ENCODE measurements around the gene NGFR. TPM values are rescaled to one million over a fixed set of nuclear protein-coding genes. Genes with fewer than 3 reads are reported as not detected.
A peak's percentile ranks its signal among the peaks of the same experiment; 100 is the strongest.

The NGFR gene
- total and polyA plus RNA-seq, 12 donors: 1.8 to 22.9 (median 4.7) TPM

DNA sequence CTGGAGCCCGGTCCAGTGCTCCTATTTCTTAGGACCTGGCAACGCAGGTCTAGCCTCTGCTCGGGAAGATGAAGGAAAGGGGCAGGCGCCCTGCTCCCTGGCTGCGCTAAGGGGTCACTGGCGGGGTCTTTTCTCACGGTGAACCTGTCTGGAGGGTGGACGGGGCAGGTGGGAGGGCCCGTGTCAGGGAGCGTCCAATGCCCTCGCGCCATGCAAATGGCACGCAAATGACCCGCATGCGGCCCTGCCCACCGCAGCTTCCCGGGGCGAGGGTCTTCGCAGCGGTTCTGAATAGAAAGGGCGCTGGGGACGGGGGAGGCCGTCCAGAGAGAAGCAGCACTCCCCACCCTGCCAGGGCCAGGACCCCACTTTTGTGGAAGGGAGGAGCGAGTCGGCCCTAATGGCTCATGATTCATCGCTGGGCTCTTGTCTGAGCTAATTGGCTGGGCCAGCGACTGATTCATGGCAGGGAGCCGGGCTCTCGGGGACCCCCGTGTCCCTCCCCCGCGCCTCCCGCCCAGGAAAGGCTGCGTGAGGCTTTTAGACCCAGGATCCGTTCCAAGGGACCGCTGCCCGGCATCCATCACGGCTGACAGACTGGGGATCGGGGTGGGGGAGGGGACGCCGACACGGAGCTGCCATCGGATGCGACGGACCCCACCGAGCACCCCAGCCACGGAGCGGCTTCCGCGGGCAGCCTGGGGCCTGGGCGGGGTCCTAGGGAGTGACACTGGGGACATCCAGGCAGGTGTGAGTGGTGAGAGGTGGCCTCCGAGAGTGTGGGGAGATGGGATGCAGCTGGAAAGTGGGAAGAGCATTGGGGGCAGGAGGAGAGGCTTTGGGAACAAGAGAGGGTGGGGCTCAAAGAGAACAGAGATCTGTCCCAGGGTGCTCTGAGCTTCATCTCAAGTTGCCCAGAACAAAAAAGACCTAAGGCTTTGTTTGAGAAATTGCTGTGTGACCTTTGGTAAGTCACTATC, 25.0 kb upstream of the NGFR start:
- peak in 1 of 2 donors; percentile 35 for DNase-seq
- peak overlapping the region in 9 of 10 donors; percentile 10 to 41 (median 30) for H3K4me3 ChIP-seq
- intact Hi-C loops (cut with DNase I): no loop called here
- H3K27me3 ChIP-seq: peaks cover 0 to 56% (median 35%) of the 10 kb centered on the region in 7 donors
- H3K27ac ChIP-seq: no peak overlapping the region
- peaks cover 0 to 6% (median 0%) of the 10 kb centered on the region in 11 donors for H3K9me3 ChIP-seq
- 7 to 13% methylated on average over 52 of the region's 52 CpGs for WGBS, 2 donors
- no peak for TF ChIP-seq CTCF (IDR thresholded peaks at IDR 0.05)
- H3K4me1 ChIP-seq: peaks cover 5 to 32% (median 27%) of the 10 kb centered on the region in 9 donors
- ATAC-seq: peak in 3 of 8 donors; percentile 8 to 26 (median 11)
- no peaks in the 10 kb centered on the region for H3K36me3 ChIP-seq

DNA sequence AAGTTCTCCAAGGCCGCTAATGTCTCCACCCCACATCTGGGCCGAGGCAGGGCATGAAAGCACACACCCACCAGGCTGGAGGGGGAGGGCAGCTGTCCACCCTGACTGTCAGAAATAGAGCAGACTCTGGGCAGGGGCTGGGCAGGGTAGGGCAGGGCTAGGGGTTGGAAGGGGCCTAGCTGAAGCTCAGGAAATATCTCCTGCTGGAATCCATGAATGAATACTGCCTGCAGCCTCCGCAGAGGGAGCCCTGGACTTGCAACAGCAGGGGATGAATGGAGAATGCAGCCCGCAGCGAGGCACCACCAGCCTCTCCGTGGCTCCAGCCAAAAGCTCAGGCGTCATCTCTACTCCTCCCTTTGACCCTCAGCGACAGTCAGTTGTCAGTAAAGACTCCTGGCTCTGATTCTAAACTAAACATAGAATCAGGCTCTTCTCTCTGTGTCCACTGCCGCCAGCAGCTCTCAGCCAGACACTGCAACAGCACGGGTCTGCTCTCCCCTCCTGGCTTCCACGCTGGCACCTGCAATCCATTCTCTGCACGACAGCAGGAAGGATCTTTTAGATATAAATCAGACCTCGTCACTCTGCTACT, 23.9 kb upstream of the NGFR start:
- DNase-seq (peak; percentile 43 to 46), ATAC-seq (peak; percentile 60 to 82 (median 78))
- TF ChIP-seq CTCF (IDR thresholded peaks at IDR 0.05): peak in 1 of 9 donors; percentile 16
- Histone ChIP-seq H3K4me3 (no peak overlapping the region), H3K27me3 (peaks cover 0 to 66% (median 41%) of the 10 kb centered on the region in 7 donors), H3K9me3 (peaks cover 0 to 6% (median 0%) of the 10 kb centered on the region in 11 donors), H3K27ac (peak overlapping the region in 2 of 10 donors; percentile 15 to 20), H3K36me3 (no peaks in the 10 kb centered on the region), H3K4me1 (peaks cover 5 to 32% (median 27%) of the 10 kb centered on the region in 9 donors)
- intact Hi-C loops (cut with DNase I): no loop called here
- WGBS, 2 donors: 14 to 17% methylated on average over 13 of the region's 13 CpGs

DNA sequence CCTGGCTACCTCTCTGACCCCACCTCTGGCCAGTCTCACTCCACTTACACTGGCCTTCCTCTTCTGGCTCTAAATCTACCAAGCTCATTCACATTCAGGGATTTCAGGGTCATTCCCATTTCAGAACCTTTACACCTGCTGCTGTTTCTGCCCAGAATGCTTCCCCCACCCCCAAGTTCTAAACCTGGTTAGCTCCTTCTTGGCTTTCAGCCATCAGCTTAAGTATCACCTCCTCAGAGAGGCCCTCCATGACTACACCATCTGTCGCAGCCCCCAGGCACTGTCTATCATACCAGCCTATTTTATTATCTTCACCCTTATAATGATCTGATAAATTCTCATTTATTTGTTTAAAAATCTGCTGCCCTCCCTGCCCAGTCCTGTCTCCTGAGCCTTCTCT, 23.3 kb upstream of the NGFR start:
- H3K27me3 ChIP-seq: peaks cover 0 to 69% (median 41%) of the 10 kb centered on the region in 7 donors
- DNase-seq (no peak), ATAC-seq (no peak)
- H3K27ac ChIP-seq: peak overlapping the region in 1 of 10 donors; percentile 15
- 90 to 94% methylated on average over 1 of the region's 1 CpG for WGBS, 2 donors
- intact Hi-C loops (cut with DNase I): no loop called here
- no peaks in the 10 kb centered on the region for H3K36me3 ChIP-seq
- H3K9me3 ChIP-seq: peaks cover 0 to 6% (median 0%) of the 10 kb centered on the region in 11 donors
- H3K4me1 ChIP-seq: peaks cover 5 to 32% (median 27%) of the 10 kb centered on the region in 9 donors
- no peak overlapping the region for H3K4me3 ChIP-seq
- no peak for TF ChIP-seq CTCF (IDR thresholded peaks at IDR 0.05)

GRCh38 chr17:49472527-49472926, 22.6 kb upstream of the NGFR start:
- Histone ChIP-seq H3K9me3 (peaks cover 0 to 6% (median 0%) of the 10 kb centered on the region in 11 donors), H3K4me3 (no peak overlapping the region), H3K4me1 (peaks cover 5 to 32% (median 27%) of the 10 kb centered on the region in 9 donors), H3K27me3 (peaks cover 0 to 73% (median 41%) of the 10 kb centered on the region in 7 donors), H3K36me3 (no peaks in the 10 kb centered on the region), H3K27ac (no peak overlapping the region)
- no peak for TF ChIP-seq CTCF (IDR thresholded peaks at IDR 0.05)
- DNase-seq: peak in 1 of 2 donors; percentile 62
- intact Hi-C loops (cut with DNase I): no loop called here
- ATAC-seq: peak in 6 of 8 donors; percentile 11 to 52 (median 43)
- 53 to 74% methylated on average over 5 of the region's 5 CpGs for WGBS, 2 donors

All from heart right ventricle (tissue), 16 donors.